K562 (cell line): ENCODE measurements around the gene NECAB2. TPM values are rescaled to one million over a fixed set of nuclear protein-coding genes. Genes with fewer than 3 reads are reported as not detected.
A peak's percentile ranks its signal among the peaks of the same experiment; 100 is the strongest.

ENCODE experiments used
- ATF1 ChIP-seq, 2 experiments: fragments of 450-650 bp in 1 of 2; IDR thresholded peaks; 2 replicates each; pipeline ENCODE4 v1.6.1; 2016; ENCODE audit warnings: missing compliant biosample characterization in 1 of 2, missing genetic modification characterization in 1 of 2
- BCL6 ChIP-seq: fragments of 250-450 bp; sonication (Bioruptor Pico); IDR thresholded peaks from 2 replicates; pipeline ENCODE4 v1.4.0; 2020
- DDX20 ChIP-seq: fragments of 450-650 bp; IDR thresholded peaks from 2 replicates; pipeline ENCODE4 v1.6.1; 2016; ENCODE audit warnings: missing genetic modification characterization, low read depth, mild to moderate bottlenecking, missing compliant biosample characterization, moderate library complexity
- DPF2 ChIP-seq: fragments of 450-650 bp; IDR thresholded peaks from 2 replicates; pipeline ENCODE4 v1.6.1; 2016
- HDAC2 ChIP-seq: fragments of 450-650 bp; IDR thresholded peaks from 2 replicates; pipeline ENCODE4 v1.6.1; 2016; ENCODE audit warnings: mild to moderate bottlenecking
- MCM7 ChIP-seq, 2 experiments: fragments of 450-650 bp; IDR thresholded peaks; 2 replicates each; pipeline ENCODE4 v1.6.1; 2016 to 2018
- NR2C2 ChIP-seq, 2 experiments: fragments of 200-800 bp in 1 of 2; sonication (Bioruptor generic) in 1 of 2; sonication (generic) in 1 of 2; formaldehyde crosslinking in 1 of 2; IDR thresholded peaks; 2 replicates each; pipeline versions ENCODE4 v1.6.1 to v1.8.0; 2016 to 2022; ENCODE audit warnings: mild to moderate bottlenecking in 1 of 2, missing compliant biosample characterization in 1 of 2, missing genetic modification characterization in 1 of 2, missing genetic modification reagents in 1 of 2
- RFX5 ChIP-seq: IDR thresholded peaks from 2 replicates; pipeline ENCODE4 v1.6.1; 2011; ENCODE audit warnings: low read depth, mild to moderate bottlenecking, improper control_type of control experiment, low read length
- SMARCA4 ChIP-seq: fragments of 450-650 bp; IDR thresholded peaks from 2 replicates; pipeline ENCODE4 v1.6.1; 2016
- TAF15 ChIP-seq: fragments of 200-400 bp; formaldehyde crosslinking; IDR thresholded peaks from 2 replicates; pipeline ENCODE4 v1.6.1; 2017; ENCODE audit warnings: mild to moderate bottlenecking, low read depth, low read length, moderate library complexity
- ZC3H11A ChIP-seq: IDR thresholded peaks from 2 replicates; pipeline ENCODE4 v1.6.1; 2012; ENCODE audit warnings: low read depth, low read length, improper control_type of control experiment
- ZEB2 ChIP-seq: fragments of 450-650 bp; IDR thresholded peaks from 2 replicates; pipeline ENCODE4 v1.6.1; 2016
- polyA plus RNA-seq, 8 experiments: library from polyadenylated mRNA; depleted of rRNA in 4 of 8; stranded (reverse) in 5 of 8; unstranded in 3 of 8; fragments of >200 nt; fragmentation: Nextera tagmentation in 2 of 8; fragmentation: Illumina TruSeq in 1 of 8; extraction: Ambion mirVana in 2 of 8; extraction: Trizol in 1 of 8; gene quantifications; 2 replicates each; pipeline versions ENCODE4 v1.2.1 to v1.2.3, GENCODE V29; 2011 to 2014; ENCODE audit warnings: inconsistent platforms in 1 of 8, missing spikeins in 1 of 8
- total RNA-seq, 7 experiments: library from RNA; depleted of rRNA in 6 of 7; stranded (reverse); fragments of >200 nt in 6 of 7; fragmentation: Illumina TruSeq in 2 of 7; extraction: Trizol in 2 of 7; gene quantifications; 2 replicates each; pipeline versions ENCODE4 v1.2.1 to v1.2.3, GENCODE V29; 2011 to 2021; ENCODE audit warnings: low replicate concordance in 1 of 7
- TF ChIP-seq, protein P1 (sequence below), 2 experiments: fragments of 450-650 bp; formaldehyde crosslinking in 1 of 2; IDR thresholded peaks; 2 replicates each; pipeline versions ENCODE4 v1.4.0 to v1.6.1; 2014 to 2020; ENCODE audit warnings: mild to moderate bottlenecking in 2 of 2, borderline replicate concordance in 1 of 2, low read depth in 1 of 2
- TF ChIP-seq, protein P2 (sequence below), 2 experiments: fragments of 250-450 bp in 1 of 2; fragments of 450-650 bp in 1 of 2; sonication (Bioruptor Pico) in 1 of 2; IDR thresholded peaks; 2 replicates each; pipeline versions ENCODE4 v1.6.1 to v1.8.0; 2016 to 2021; ENCODE audit warnings: mild to moderate bottlenecking in 2 of 2, moderate library complexity in 2 of 2, missing compliant biosample characterization in 1 of 2, missing genetic modification characterization in 1 of 2
- TF ChIP-seq, protein P3 (sequence below): sonication (generic); formaldehyde crosslinking; IDR thresholded peaks from 2 replicates; pipeline ENCODE4 v1.8.0; 2023; ENCODE audit warnings: mild to moderate bottlenecking, missing genetic modification reagents
- TF ChIP-seq, protein P4 (sequence below): fragments of 450-650 bp; IDR thresholded peaks from 2 replicates; pipeline ENCODE4 v1.6.1; 2016; ENCODE audit warnings: low read depth, mild to moderate bottlenecking, moderate library complexity
- TF ChIP-seq, protein P5 (sequence below): fragments of 250-450 bp; sonication (Bioruptor Pico); IDR thresholded peaks from 2 replicates; pipeline ENCODE4 v1.8.0; 2022; ENCODE audit warnings: moderate library complexity, mild to moderate bottlenecking, inconsistent platforms

Gene NECAB2
- total and polyA plus RNA-seq, 9 of the 15 experiments (the other 6 are each of a cell fraction or from before 2014, with no cell fraction given) = 0.03 to 0.28 TPM; not detected in 7

DNA sequence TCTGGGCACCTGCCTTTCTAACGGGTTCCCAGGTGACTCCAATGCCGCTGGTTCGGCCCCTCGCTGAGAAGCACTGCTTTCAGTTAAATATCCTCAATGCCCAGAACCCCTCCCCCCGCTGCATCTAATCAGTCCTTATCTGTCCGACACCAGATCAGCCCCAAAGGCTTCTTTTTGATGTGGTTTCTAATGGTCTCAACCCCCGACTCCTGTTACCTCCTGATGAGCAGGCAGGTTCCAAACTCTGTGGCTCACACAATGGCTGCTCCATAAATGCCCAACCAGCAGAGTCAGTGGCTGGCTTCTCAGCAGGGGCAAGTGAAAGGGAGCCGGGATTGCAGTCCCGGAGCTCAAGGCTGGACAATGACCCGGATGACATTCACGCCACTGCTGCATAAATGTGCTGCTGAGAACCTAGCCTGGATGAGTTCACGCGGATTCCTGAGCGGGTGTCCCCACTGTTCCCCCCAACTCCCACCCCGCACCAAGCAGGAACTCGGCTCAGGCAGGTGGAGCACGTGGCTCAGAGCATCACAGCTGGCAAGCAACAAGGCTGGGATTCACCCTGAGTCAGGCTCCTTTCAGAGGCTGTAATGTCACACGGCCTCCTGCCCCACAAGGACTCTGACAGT is 75.6 kb downstream of the NECAB2 start (continued):
- TF ChIP-seq, protein P1, sequence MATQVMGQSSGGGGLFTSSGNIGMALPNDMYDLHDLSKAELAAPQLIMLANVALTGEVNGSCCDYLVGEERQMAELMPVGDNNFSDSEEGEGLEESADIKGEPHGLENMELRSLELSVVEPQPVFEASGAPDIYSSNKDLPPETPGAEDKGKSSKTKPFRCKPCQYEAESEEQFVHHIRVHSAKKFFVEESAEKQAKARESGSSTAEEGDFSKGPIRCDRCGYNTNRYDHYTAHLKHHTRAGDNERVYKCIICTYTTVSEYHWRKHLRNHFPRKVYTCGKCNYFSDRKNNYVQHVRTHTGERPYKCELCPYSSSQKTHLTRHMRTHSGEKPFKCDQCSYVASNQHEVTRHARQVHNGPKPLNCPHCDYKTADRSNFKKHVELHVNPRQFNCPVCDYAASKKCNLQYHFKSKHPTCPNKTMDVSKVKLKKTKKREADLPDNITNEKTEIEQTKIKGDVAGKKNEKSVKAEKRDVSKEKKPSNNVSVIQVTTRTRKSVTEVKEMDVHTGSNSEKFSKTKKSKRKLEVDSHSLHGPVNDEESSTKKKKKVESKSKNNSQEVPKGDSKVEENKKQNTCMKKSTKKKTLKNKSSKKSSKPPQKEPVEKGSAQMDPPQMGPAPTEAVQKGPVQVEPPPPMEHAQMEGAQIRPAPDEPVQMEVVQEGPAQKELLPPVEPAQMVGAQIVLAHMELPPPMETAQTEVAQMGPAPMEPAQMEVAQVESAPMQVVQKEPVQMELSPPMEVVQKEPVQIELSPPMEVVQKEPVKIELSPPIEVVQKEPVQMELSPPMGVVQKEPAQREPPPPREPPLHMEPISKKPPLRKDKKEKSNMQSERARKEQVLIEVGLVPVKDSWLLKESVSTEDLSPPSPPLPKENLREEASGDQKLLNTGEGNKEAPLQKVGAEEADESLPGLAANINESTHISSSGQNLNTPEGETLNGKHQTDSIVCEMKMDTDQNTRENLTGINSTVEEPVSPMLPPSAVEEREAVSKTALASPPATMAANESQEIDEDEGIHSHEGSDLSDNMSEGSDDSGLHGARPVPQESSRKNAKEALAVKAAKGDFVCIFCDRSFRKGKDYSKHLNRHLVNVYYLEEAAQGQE (IDR thresholded peaks at IDR 0.05; ENCODE audit: borderline replicate concordance) = no peak
- TF ChIP-seq, protein P1 (CRISPR knock-in tag; IDR thresholded peaks at IDR 0.05; ENCODE audit: low read depth) = no peak
- TF ChIP-seq ZC3H11A (no peak), NR2C2 (CRISPR knock-in tag; IDR thresholded peaks at IDR 0.05) (no peak), NR2C2 (tag; IDR thresholded peaks at IDR 0.05) (peak; percentile 49; the same call in 1 of the 2 replicates), RFX5 (no peak), SMARCA4 (peak; percentile 90), BCL6 (no peak), DPF2 (peak; percentile 90), HDAC2 (peak; percentile 75; the same call in 1 of the 2 replicates), ZEB2 (peak; percentile 72), ATF1 (CRISPR knock-in tag; IDR thresholded peaks at IDR 0.05) (no peak), ATF1 (tag; IDR thresholded peaks at IDR 0.05) (peak; percentile 27; the same call in 1 of the 2 replicates), DDX20 (tag) (no peak), TAF15 (no peak), MCM7 (IDR thresholded peaks at IDR 0.05) (no peak)
- TF ChIP-seq, protein P2, sequence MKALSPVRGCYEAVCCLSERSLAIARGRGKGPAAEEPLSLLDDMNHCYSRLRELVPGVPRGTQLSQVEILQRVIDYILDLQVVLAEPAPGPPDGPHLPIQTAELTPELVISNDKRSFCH (CRISPR knock-in tag; IDR thresholded peaks at IDR 0.05) = no peak
- TF ChIP-seq, protein P2 (tag; IDR thresholded peaks at IDR 0.05) = peak; percentile 50; the same call in 1 of the 2 replicates
- TF ChIP-seq, protein P3, sequence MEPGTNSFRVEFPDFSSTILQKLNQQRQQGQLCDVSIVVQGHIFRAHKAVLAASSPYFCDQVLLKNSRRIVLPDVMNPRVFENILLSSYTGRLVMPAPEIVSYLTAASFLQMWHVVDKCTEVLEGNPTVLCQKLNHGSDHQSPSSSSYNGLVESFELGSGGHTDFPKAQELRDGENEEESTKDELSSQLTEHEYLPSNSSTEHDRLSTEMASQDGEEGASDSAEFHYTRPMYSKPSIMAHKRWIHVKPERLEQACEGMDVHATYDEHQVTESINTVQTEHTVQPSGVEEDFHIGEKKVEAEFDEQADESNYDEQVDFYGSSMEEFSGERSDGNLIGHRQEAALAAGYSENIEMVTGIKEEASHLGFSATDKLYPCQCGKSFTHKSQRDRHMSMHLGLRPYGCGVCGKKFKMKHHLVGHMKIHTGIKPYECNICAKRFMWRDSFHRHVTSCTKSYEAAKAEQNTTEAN (CRISPR knock-in tag) = no peak
- TF ChIP-seq, protein P4, sequence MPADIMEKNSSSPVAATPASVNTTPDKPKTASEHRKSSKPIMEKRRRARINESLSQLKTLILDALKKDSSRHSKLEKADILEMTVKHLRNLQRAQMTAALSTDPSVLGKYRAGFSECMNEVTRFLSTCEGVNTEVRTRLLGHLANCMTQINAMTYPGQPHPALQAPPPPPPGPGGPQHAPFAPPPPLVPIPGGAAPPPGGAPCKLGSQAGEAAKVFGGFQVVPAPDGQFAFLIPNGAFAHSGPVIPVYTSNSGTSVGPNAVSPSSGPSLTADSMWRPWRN = peak; percentile 86
- TF ChIP-seq, protein P5, sequence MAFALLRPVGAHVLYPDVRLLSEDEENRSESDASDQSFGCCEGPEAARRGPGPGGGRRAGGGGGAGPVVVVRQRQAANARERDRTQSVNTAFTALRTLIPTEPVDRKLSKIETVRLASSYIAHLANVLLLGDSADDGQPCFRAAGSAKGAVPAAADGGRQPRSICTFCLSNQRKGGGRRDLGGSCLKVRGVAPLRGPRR = no peak
